Fibroblast of lung (primary cell): Measurements from ENCODE around the gene SRRM1. TPM values are rescaled to one million over a fixed set of nuclear protein-coding genes. Genes with fewer than 3 reads are reported as not detected.

Source experiments
- DNase-seq, 2 donors: peaks; one replicate each; pipeline versions ENCODE4 v3.0.0 to v3.0.0-alpha.2; 2010; ENCODE audit warnings: low read depth in 2 of 2
- H2AFZ ChIP-seq: 2 replicates; pipeline ENCODE4 v1.5.1; 2012; ENCODE audit warnings: low read length, control low read depth, inconsistent platforms
- H3K27ac ChIP-seq: 2 replicates; pipeline ENCODE4 v1.5.1; 2011; ENCODE audit warnings: low read length, control low read depth; ENCODE audit not compliant: insufficient read depth
- H3K27me3 ChIP-seq: 2 replicates; pipeline ENCODE4 v1.5.1; 2011; ENCODE audit warnings: mild to moderate bottlenecking, low read length; ENCODE audit not compliant: control insufficient read depth, insufficient read depth
- H3K36me3 ChIP-seq: 2 replicates; pipeline ENCODE4 v1.5.1; 2011; ENCODE audit warnings: low read length; ENCODE audit not compliant: control insufficient read depth, insufficient read depth
- H3K4me1 ChIP-seq: 2 replicates; pipeline ENCODE4 v1.5.1; 2011; ENCODE audit warnings: low read length; ENCODE audit not compliant: control insufficient read depth, insufficient read depth; ENCODE audit errors: extremely low read depth
- H3K4me2 ChIP-seq: 2 replicates; pipeline ENCODE4 v1.5.1; 2011; ENCODE audit warnings: low read length, control low read depth; ENCODE audit not compliant: insufficient read depth; ENCODE audit errors: extremely low read depth
- H3K4me3 ChIP-seq, 4 experiments: fragments of 200-600 bp in 1 of 4; sonication (generic) in 1 of 4; replicated peaks in 1 of 4; 2 replicates each; pipeline ENCODE4 v1.5.1; 2011 to 2016; ENCODE audit warnings: low read length in 4 of 4, low read depth in 3 of 4, mild to moderate bottlenecking in 3 of 4, control low read depth in 2 of 4, inconsistent platforms in 1 of 4, mixed read lengths in 1 of 4; ENCODE audit not compliant: insufficient read depth in 1 of 4; ENCODE audit errors: control extremely low read depth in 1 of 4
- H3K79me2 ChIP-seq: 2 replicates; pipeline ENCODE4 v1.5.1; 2012; ENCODE audit warnings: mild to moderate bottlenecking, low read length, inconsistent platforms; ENCODE audit not compliant: control insufficient read depth, insufficient read depth
- H3K9ac ChIP-seq: 2 replicates; pipeline ENCODE4 v1.5.1; 2011; ENCODE audit warnings: mild to moderate bottlenecking, low read length, control low read depth; ENCODE audit not compliant: insufficient read depth
- H3K9me3 ChIP-seq: 2 replicates; pipeline ENCODE4 v1.5.1; 2012; ENCODE audit warnings: low read depth, low read length; ENCODE audit not compliant: control insufficient read depth, insufficient read depth
- H4K20me1 ChIP-seq: 2 replicates; pipeline ENCODE4 v1.5.1; 2011; ENCODE audit warnings: low read length; ENCODE audit not compliant: control insufficient read depth, insufficient read depth; ENCODE audit errors: extremely low read depth
- CTCF ChIP-seq, 2 donors: IDR thresholded peaks in 1 of 2; conservative IDR thresholded peaks in 1 of 2; 1 replicate in 1 of 2; 2 replicates in 1 of 2; pipeline ENCODE4 v1.5.1; 2011 to 2012; ENCODE audit warnings: low read length in 2 of 2, control low read depth in 1 of 2, inconsistent platforms in 1 of 2, low read depth in 1 of 2, mild to moderate bottlenecking in 1 of 2
- EZH2 ChIP-seq: IDR thresholded peaks from 2 replicates; pipeline ENCODE4 v1.5.1; 2012; ENCODE audit warnings: low read length, control low read depth, mild to moderate bottlenecking; ENCODE audit errors: missing control alignments
- polyA minus RNA-seq: library from RNA; depleted of rRNA, polyadenylated mRNA; stranded (reverse); fragments of >200 nt; gene quantifications from 2 replicates; pipeline ENCODE4 v1.2.3, GENCODE V29; 2011; ENCODE audit warnings: low replicate concordance
- polyA plus RNA-seq, 2 donors: library from polyadenylated mRNA; depleted of rRNA in 1 of 2; stranded (reverse) in 1 of 2; unstranded in 1 of 2; fragments of >200 nt; gene quantifications; 2 replicates each; pipeline ENCODE4 v1.2.1, GENCODE V29; 2011 to 2012; ENCODE audit warnings: missing spikeins in 1 of 2
- total RNA-seq: library from RNA; depleted of rRNA; stranded (reverse); fragments of >200 nt; gene quantifications from 2 replicates; pipeline ENCODE4 v1.2.1, GENCODE V29; 2014

SRRM1 gene
- 28.5 and 30.7 TPM in 2 replicates for total RNA-seq
- 55.8 and 88.3 TPM in 2 replicates for polyA plus RNA-seq
- 54.0 and 57.6 TPM in 2 replicates for polyA plus RNA-seq (2012)
- polyA minus RNA-seq = 41.2 and 66.6 TPM in 2 replicates

DNA sequence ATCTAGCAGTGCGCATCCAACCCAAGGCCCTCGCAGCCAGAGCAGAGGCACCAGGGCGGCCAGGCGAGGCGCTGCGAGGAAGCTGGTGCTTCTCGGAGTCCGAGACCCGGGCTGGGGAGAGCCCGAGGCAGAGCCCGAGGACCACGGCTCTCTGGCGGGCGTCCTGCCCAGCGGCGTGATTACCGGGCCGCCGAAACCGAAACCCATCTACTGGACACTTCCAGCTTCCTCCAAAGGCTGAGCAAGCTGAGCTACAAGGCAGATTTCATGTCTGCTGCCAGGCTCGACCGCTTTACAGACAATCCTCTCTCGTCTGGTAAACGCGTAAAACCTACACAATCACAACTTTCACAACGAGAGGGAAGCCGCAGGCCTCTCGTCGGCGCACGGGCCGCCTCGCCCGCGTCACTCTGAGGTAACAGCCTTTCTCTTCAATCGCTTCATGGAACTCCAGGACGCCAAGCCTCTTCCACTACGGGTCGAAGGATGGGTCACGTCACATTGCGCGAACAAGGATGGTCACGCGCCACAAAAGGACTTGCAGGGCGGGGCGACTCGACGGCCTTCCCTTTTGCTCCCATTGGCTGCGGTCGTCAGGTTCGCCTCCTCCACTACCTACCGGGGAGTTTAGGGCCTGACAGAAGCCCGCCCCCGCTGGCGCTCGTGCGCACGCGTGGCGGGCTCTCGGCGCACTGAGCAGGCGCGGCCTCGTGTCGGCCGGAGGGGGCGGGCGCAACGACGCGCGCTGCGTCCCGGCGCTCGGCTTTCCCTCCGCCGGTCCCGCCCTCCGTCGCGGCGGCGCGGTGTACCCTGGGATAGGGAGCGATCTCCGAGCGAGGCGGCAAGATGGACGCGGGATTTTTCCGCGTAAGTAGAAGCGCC lies at the start of gene SRRM1:
Gene SRRM1 (plus strand): TSS at position 822 of the 882 bp plus-strand sequence. CDS start 25 bp downstream, at position 847.
- Histone ChIP-seq H4K20me1 (no peaks in the 10 kb centered on the region), H3K4me3 (peak within 1 kb of the TSS; percentile 91 to 99 (median 96)), H3K27me3 (no peaks in the 10 kb centered on the region), H3K9ac (peak within 1 kb of the TSS; percentile 100), H3K27ac (peak within 1 kb of the TSS; percentile 100), H2AFZ (peak within 1 kb of the TSS; percentile 68), H3K4me1 (peaks cover 7% of the 10 kb centered on the region), H3K36me3 (peaks cover 3% of the 10 kb centered on the region), H3K4me2 (peak within 1 kb of the TSS; percentile 96), H3K79me2 (peaks cover 44% of the 10 kb centered on the region), H3K9me3 (no peaks in the 10 kb centered on the region)
- peak in 1 of 2 donors; percentile 12 for TF ChIP-seq CTCF (conservative IDR thresholded peaks at IDR 0.05 in 1 of 2, IDR thresholded peaks at IDR 0.05 in 1 of 2; ENCODE audit: low read depth in 1 of 2, low read length in 2 of 2)
- TF ChIP-seq EZH2 = no peak
- DNase-seq = peak; percentile 100

GRCh38 chr1:24594328-24594598 lies 48.8 kb upstream of the SRRM1 start:
- Histone ChIP-seq H2AFZ (no peak overlapping the region), H3K4me3 (no peak overlapping the region), H3K36me3 (no peaks in the 10 kb centered on the region), H3K27ac (no peak overlapping the region), H4K20me1 (no peaks in the 10 kb centered on the region), H3K4me2 (no peak overlapping the region), H3K4me1 (no peaks in the 10 kb centered on the region), H3K9ac (no peak overlapping the region), H3K9me3 (no peaks in the 10 kb centered on the region), H3K27me3 (peaks cover 4% of the 10 kb centered on the region), H3K79me2 (no peaks in the 10 kb centered on the region)
- no peak for TF ChIP-seq CTCF (conservative IDR thresholded peaks at IDR 0.05 in 1 of 2, IDR thresholded peaks at IDR 0.05 in 1 of 2; ENCODE audit: low read depth in 1 of 2, low read length in 2 of 2)
- TF ChIP-seq EZH2 = no peak
- DNase-seq = no peak

- no peak overlapping the region for H3K27ac ChIP-seq
- no peak overlapping the region for H3K4me2 ChIP-seq
- no peaks in the 10 kb centered on the region for H4K20me1 ChIP-seq
- no peaks in the 10 kb centered on the region for H3K9me3 ChIP-seq
- no peaks in the 10 kb centered on the region for H3K27me3 ChIP-seq
- no peaks in the 10 kb centered on the region for H3K4me1 ChIP-seq
- H3K4me3 ChIP-seq = no peak overlapping the region
- no peaks in the 10 kb centered on the region for H3K36me3 ChIP-seq
- TF ChIP-seq EZH2 (no peak), CTCF (conservative IDR thresholded peaks at IDR 0.05 in 1 of 2, IDR thresholded peaks at IDR 0.05 in 1 of 2; ENCODE audit: low read depth in 1 of 2, low read length in 2 of 2) (no peak)
- no peak overlapping the region for H3K9ac ChIP-seq
- H3K79me2 ChIP-seq = no peaks in the 10 kb centered on the region
- H2AFZ ChIP-seq = no peak overlapping the region
- no peak for DNase-seq
Observed at GRCh38 chr1:24596401-24596880, 46.7 kb upstream of the SRRM1 start.
